22Rv1 (cell line): ENCODE results near the gene CEP170B.
A peak's percentile ranks its signal among the peaks of the same experiment; 100 is the strongest.

ENCODE experiments used
- H3K27ac ChIP-seq: fragments of 450-650 bp; 2 replicates; pipeline ENCODE4 v1.5.1; 2017
- CTCF ChIP-seq: fragments of 450-650 bp; IDR thresholded peaks from 2 replicates; pipeline ENCODE4 v1.5.1; 2017; ENCODE audit warnings: mild to moderate bottlenecking
- ZFX ChIP-seq: fragments of 450-650 bp; IDR thresholded peaks from 2 replicates; pipeline ENCODE4 v1.6.1; 2017; ENCODE audit warnings: antibody characterized with exemption, borderline replicate concordance

Gene CEP170B

DNA sequence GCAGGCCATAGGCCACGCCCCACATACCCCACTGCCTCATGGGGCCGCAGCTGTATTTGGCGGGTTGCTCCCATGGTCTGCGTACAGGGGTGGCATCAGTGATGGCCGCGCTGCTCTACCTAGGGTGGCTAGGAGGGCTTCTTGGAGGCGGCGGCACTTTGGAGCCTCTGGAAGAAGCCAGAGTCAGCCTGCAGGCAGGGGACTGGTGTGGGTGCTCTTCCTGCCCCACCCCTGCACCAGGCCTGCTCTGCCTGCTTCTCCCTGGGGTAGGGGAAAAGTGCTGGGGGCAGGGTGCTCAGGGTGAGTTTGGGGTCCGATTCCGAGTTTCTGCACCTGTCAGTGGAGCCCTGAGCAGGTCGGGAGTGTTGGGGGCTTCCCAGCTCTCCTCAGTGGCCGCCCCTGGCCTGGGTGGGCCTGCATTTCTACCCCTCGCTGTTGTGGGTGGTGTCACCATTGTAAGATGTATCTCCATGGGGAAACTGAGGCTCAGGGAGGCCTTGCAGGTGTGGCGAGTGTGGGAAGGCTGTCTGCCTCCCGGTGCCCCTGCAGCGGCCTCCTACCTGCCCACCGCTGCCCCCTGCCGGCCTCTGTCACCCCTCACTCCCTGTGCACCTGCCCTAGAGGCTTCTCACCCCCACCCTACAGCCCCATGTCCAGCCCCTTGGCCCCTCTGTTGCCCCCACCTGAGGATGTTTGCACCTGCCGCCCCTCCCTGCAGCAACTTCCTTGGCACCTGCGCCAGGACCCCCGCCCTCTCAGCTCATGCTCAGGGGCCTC lies 5.5 kb downstream of the CEP170B start:
- TF ChIP-seq CTCF (peak; percentile 60), ZFX (no peak)
- H3K27ac ChIP-seq = no peak overlapping the region

GRCh38 chr14:104871145-104871655 lies 6.1 kb downstream of the CEP170B start:
- TF ChIP-seq CTCF = 0 out of 2 replicates have a peak, but pooled peaks have one; percentile 13
- no peak for TF ChIP-seq ZFX
- H3K27ac ChIP-seq = no peak overlapping the region

GRCh38 chr14:104871656-104872468 lies 6.8 kb downstream of the CEP170B start:
- no peak overlapping the region for H3K27ac ChIP-seq
- TF ChIP-seq ZFX (no peak), CTCF (no peak)

- H3K27ac ChIP-seq = no peak overlapping the region
- no peak for TF ChIP-seq CTCF
- TF ChIP-seq ZFX = no peak
Measured at GRCh38 chr14:104872469-104873341, 7.6 kb downstream of the CEP170B start.

- no peak overlapping the region for H3K27ac ChIP-seq
- TF ChIP-seq CTCF (no peak), ZFX (no peak)
Measured at GRCh38 chr14:104873380-104874055, 8.4 kb downstream of the CEP170B start.

- TF ChIP-seq CTCF = no peak
- no peak for TF ChIP-seq ZFX
- H3K27ac ChIP-seq = no peak overlapping the region
Measured at GRCh38 chr14:104874110-104874531, 9.1 kb downstream of the CEP170B start.
